ENCODE data around the gene TTC7B. TPM values are rescaled to one million over a fixed set of nuclear protein-coding genes. Genes with fewer than 3 reads are reported as not detected.

The TTC7B gene
- total and polyA plus RNA-seq, 9 of the 15 experiments (the other 6 are each of a cell fraction or from before 2014, with no cell fraction given): 2.2 to 77.2 (median 36.7) TPM

DNA sequence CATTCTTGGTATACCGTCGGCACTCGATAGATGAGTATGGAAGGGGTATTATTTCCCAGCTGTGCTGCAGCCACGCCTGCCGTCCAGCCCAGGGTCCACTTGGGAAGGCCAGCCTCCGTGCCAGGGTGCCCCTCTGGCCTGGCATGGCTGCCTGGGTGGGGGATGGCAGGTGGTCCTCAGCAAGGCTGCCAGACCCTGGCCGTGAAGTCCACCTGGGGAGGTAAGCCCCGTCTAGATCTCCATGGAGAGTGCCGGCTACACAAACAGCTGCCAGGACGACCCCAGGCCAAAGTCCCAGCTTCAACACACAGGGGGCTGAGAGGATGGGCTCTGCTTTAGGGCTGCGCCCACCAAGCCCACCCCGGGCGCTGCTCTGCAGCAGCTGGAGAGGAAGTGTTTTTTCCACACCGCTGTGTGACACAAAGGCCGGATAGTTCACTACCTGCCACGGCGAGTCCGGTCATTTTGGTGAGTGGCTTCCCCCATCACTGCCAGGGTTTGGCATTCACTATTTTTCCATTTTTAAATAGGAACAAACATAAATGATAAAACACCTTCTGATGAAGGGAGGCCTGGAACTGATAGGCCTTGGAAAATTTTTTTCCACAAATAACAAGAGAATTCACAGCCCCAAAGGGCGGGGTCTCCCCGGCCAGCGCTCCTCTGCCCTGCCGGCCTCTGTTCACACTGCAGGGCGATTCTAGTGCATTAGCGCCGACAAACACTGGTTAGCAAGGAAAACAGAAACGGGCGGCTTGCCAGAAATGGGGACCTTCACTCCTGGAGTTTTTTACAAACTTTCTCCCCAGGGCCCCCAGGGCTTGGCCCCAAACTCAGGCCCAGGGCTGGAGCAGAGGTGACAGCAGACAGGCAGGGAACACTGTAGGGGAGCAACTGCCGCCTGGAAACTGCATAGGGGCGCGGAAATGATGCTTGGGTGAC is 257.9 kb downstream of the TTC7B start:
- Histone ChIP-seq H4K20me1 (replicated peaks; ENCODE audit: control insufficient read depth, insufficient read depth, low read length) (no peaks in the 10 kb centered on the region), H3K4me3 (no peak overlapping the region), H3K36me3 (ENCODE audit: control insufficient read depth, insufficient read depth, low read length) (no peaks in the 10 kb centered on the region), H3K27ac (ENCODE audit: extremely low read depth, low read depth, low read length) (no peak overlapping the region), H3K9me3 (replicated peaks; ENCODE audit: control insufficient read depth, insufficient read depth, low read depth, low read length) (no peaks in the 10 kb centered on the region), H2AFZ (ENCODE audit: low read depth, low read length) (no peak overlapping the region), H3K4me2 (ENCODE audit: insufficient read depth, low read length) (no peak overlapping the region), H3K4me1 (replicated peaks in 1 of 2; ENCODE audit: control insufficient read depth in 2 of 2, insufficient read depth in 2 of 2, low read length in 2 of 2) (peaks cover 19 to 40% of the 10 kb centered on the region in 2 experiments; a peak in 4 of 5 replicates), H3K9me1 (ENCODE audit: control insufficient read depth, insufficient read depth, low read length) (peaks cover 2% of the 10 kb centered on the region), H3K79me2 (ENCODE audit: control insufficient read depth, insufficient read depth, low read length) (no peaks in the 10 kb centered on the region), H3K9ac (ENCODE audit: insufficient read depth in 1 of 2, low read depth in 2 of 2, low read length in 2 of 2) (no peak overlapping the region), H3K27me3 (ENCODE audit: control insufficient read depth in 2 of 2, insufficient read depth in 2 of 2, low read length in 2 of 2) (no peaks in the 10 kb centered on the region)
- no peak for DNase-seq (ENCODE audit: extremely low read depth in 1 of 4, low spot score in 3 of 4)
- ChIA-PET POLR2A (no interaction called here), CTCF (ENCODE audit: low intra/inter-chr PET ratio) (no interaction called here)
- BruUV-seq (replicated peaks): no TSS peak
- no peak for FAIRE-seq
- intact Hi-C loops (cut with micrococcal nuclease) (no loop called here), in situ Hi-C loops (cut with MboI) (no loop called here)
- WGBS (ENCODE audit: insufficient coverage, low coverage, missing lambda C conversion rate): 83% methylated on average over 14 of the region's 30 CpGs
- ATAC-seq: no peak
- TF ChIP-seq GTF2F1 (IDR thresholded peaks at IDR 0.05; ENCODE audit: low read depth, low read length) (no peak), ZZZ3 (IDR thresholded peaks at IDR 0.05) (no peak), MAFF (IDR thresholded peaks at IDR 0.05; ENCODE audit: low read length) (no peak), SRF (CRISPR knock-in tag; IDR thresholded peaks at IDR 0.05) (no peak), CSDE1 (IDR thresholded peaks at IDR 0.05) (no peak), MED1 (CRISPR knock-in tag; IDR thresholded peaks at IDR 0.05; ENCODE audit: borderline replicate concordance) (no peak), ZNF347 (CRISPR knock-in tag; IDR thresholded peaks at IDR 0.05; ENCODE audit: low read depth) (no peak), STAT5B (CRISPR knock-in tag; IDR thresholded peaks at IDR 0.05) (no peak), ZNF224 (CRISPR knock-in tag; IDR thresholded peaks at IDR 0.05) (no peak), SMARCA4 (IDR thresholded peaks at IDR 0.05) (no peak), JUN (IDR thresholded peaks at IDR 0.05; ENCODE audit: borderline replicate concordance, low read depth, low read length) (no peak), JUN (CRISPR knock-in tag; IDR thresholded peaks at IDR 0.05; ENCODE audit: borderline replicate concordance) (no peak), PML (IDR thresholded peaks at IDR 0.05; ENCODE audit: low read length) (no peak), ATF7 (IDR thresholded peaks at IDR 0.05) (no peak), RBM15 (IDR thresholded peaks at IDR 0.05; ENCODE audit: insufficient read depth, low read length) (no peak), KHSRP (IDR thresholded peaks at IDR 0.05) (no peak)
- TF ChIP-seq, protein P1, sequence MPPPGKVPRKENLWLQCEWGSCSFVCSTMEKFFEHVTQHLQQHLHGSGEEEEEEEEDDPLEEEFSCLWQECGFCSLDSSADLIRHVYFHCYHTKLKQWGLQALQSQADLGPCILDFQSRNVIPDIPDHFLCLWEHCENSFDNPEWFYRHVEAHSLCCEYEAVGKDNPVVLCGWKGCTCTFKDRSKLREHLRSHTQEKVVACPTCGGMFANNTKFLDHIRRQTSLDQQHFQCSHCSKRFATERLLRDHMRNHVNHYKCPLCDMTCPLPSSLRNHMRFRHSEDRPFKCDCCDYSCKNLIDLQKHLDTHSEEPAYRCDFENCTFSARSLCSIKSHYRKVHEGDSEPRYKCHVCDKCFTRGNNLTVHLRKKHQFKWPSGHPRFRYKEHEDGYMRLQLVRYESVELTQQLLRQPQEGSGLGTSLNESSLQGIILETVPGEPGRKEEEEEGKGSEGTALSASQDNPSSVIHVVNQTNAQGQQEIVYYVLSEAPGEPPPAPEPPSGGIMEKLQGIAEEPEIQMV (tag; conservative IDR thresholded peaks at IDR 0.05; ENCODE audit: low read depth): no peak
- TF ChIP-seq, protein P2, sequence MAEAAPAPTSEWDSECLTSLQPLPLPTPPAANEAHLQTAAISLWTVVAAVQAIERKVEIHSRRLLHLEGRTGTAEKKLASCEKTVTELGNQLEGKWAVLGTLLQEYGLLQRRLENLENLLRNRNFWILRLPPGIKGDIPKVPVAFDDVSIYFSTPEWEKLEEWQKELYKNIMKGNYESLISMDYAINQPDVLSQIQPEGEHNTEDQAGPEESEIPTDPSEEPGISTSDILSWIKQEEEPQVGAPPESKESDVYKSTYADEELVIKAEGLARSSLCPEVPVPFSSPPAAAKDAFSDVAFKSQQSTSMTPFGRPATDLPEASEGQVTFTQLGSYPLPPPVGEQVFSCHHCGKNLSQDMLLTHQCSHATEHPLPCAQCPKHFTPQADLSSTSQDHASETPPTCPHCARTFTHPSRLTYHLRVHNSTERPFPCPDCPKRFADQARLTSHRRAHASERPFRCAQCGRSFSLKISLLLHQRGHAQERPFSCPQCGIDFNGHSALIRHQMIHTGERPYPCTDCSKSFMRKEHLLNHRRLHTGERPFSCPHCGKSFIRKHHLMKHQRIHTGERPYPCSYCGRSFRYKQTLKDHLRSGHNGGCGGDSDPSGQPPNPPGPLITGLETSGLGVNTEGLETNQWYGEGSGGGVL (CRISPR knock-in tag; IDR thresholded peaks at IDR 0.05): no peak
- TF ChIP-seq, protein P3, sequence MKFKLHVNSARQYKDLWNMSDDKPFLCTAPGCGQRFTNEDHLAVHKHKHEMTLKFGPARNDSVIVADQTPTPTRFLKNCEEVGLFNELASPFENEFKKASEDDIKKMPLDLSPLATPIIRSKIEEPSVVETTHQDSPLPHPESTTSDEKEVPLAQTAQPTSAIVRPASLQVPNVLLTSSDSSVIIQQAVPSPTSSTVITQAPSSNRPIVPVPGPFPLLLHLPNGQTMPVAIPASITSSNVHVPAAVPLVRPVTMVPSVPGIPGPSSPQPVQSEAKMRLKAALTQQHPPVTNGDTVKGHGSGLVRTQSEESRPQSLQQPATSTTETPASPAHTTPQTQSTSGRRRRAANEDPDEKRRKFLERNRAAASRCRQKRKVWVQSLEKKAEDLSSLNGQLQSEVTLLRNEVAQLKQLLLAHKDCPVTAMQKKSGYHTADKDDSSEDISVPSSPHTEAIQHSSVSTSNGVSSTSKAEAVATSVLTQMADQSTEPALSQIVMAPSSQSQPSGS (CRISPR knock-in tag; IDR thresholded peaks at IDR 0.05): no peak

Data from K562 (cell line).